GM12892 (cell line): Measurements from ENCODE around the gene ZSCAN2.
"Not testable (repeated sequence)": the region's sequence is repeated elsewhere in the genome, so short reads cannot be mapped to it uniquely, and the experiment has no call there.

Experiments
- POLR2A ChIP-seq: IDR thresholded peaks from 2 replicates; pipeline ENCODE4 v1.6.1; 2011; ENCODE audit warnings: low read depth, low read length, control low read depth
- POLR2AphosphoS5 ChIP-seq: IDR thresholded peaks from 2 replicates; pipeline ENCODE4 v1.6.1; 2011; ENCODE audit warnings: low read depth, low read length, control low read depth

- TF ChIP-seq POLR2AphosphoS5, POLR2A: not testable (repeated sequence)
Measured at GRCh38 chr15:84577891-84578290, 22.9 kb upstream of the ZSCAN2 start.
